Mesothelial cell of epicardium (in vitro differentiated cells): Measurements from ENCODE around the gene CEP295NL. TPM values are rescaled to one million over a fixed set of nuclear protein-coding genes. Genes with fewer than 3 reads are reported as not detected.
"Not testable (repeated sequence)": the region's sequence is repeated elsewhere in the genome, so short reads cannot be mapped to it uniquely, and the experiment has no call there.

Experiments
- DNase-seq, 2 experiments: peaks; one replicate each; pipeline ENCODE4 v3.0.0; 2021; ENCODE audit warnings: low spot score in 2 of 2; ENCODE audit not compliant: unreplicated experiment in 2 of 2
- H3K27ac Mint-ChIP-seq: 2 replicates; pipeline ENCODE4 v1.8.0; 2021; ENCODE audit warnings: mixed read lengths
- H3K27me3 Mint-ChIP-seq: 2 replicates; pipeline ENCODE4 v1.8.0; 2021; ENCODE audit warnings: low read depth, mixed read lengths
- H3K36me3 Mint-ChIP-seq: 2 replicates; pipeline ENCODE4 v1.8.0; 2021; ENCODE audit warnings: mixed read lengths
- H3K4me1 Mint-ChIP-seq: 2 replicates; pipeline ENCODE4 v1.8.0; 2021; ENCODE audit warnings: mixed read lengths
- H3K4me3 Mint-ChIP-seq: 2 replicates; pipeline ENCODE4 v1.8.0; 2021; ENCODE audit warnings: mild to moderate bottlenecking, moderate library complexity, mixed read lengths
- H3K9me3 Mint-ChIP-seq: 2 replicates; pipeline ENCODE4 v1.8.0; 2021; ENCODE audit warnings: mixed read lengths
- total RNA-seq: library from RNA; stranded (reverse); gene quantifications from 3 replicates; pipeline ENCODE4 v1.2.1, GENCODE V29; 2021
- TF ChIP-seq, protein P1 (sequence below): fragments of 200-600 bp; sonication (generic); IDR thresholded peaks from one replicate; pipeline ENCODE4 v1.5.0; 2021; ENCODE audit warnings: antibody characterized with exemption; ENCODE audit not compliant: unreplicated experiment

CEP295NL gene
- total RNA-seq, 1 donor from 2014 or later: 4.2 TPM

DNA sequence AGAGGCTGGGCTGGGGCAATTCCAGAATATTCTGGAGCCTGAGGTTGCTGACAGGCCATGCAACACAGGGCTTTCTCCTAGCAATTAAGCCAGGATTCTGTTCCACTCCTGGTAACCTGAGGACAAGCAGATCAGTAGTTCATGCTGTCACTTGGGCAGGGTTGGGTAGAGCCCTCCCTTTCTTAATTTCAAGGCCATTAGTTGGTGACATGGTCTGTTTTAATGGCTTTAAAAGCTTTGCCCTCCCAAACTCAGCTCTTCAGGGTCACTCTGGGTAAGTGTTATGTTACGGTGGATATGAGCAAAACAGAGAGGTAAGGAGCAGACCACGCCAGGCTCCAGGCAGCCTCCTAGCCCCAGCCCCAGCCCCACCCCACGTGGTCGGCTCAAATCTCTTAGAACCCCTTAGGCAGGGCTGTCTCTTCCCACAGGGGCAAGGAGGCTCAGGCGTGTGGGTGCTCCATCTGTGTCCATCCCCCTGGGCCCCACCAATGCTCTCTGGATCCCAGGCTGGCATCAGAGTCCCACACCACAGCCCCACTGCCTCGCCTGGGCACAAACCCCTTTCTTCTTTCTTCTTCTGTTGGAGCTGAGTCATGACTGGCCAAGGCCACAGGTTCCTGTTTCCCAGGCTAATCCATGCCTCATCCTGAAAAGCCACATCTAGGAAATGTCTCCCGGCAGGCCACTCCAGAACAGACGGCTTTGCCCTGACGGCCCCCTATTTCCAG lies 27.5 kb downstream of the CEP295NL start:
- Mint-ChIP-seq H3K36me3 (peaks cover 21% of the 10 kb centered on the region), H3K27ac (peak overlapping the region; percentile 47), H3K9me3 (peaks cover 4% of the 10 kb centered on the region), H3K4me3 (no peak overlapping the region), H3K4me1 (peaks cover 23% of the 10 kb centered on the region), H3K27me3 (no peaks in the 10 kb centered on the region)
- TF ChIP-seq, protein P1, sequence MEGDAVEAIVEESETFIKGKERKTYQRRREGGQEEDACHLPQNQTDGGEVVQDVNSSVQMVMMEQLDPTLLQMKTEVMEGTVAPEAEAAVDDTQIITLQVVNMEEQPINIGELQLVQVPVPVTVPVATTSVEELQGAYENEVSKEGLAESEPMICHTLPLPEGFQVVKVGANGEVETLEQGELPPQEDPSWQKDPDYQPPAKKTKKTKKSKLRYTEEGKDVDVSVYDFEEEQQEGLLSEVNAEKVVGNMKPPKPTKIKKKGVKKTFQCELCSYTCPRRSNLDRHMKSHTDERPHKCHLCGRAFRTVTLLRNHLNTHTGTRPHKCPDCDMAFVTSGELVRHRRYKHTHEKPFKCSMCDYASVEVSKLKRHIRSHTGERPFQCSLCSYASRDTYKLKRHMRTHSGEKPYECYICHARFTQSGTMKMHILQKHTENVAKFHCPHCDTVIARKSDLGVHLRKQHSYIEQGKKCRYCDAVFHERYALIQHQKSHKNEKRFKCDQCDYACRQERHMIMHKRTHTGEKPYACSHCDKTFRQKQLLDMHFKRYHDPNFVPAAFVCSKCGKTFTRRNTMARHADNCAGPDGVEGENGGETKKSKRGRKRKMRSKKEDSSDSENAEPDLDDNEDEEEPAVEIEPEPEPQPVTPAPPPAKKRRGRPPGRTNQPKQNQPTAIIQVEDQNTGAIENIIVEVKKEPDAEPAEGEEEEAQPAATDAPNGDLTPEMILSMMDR: no peak
- DNase-seq: peak in 1 of 2 experiments; percentile 34

DNA sequence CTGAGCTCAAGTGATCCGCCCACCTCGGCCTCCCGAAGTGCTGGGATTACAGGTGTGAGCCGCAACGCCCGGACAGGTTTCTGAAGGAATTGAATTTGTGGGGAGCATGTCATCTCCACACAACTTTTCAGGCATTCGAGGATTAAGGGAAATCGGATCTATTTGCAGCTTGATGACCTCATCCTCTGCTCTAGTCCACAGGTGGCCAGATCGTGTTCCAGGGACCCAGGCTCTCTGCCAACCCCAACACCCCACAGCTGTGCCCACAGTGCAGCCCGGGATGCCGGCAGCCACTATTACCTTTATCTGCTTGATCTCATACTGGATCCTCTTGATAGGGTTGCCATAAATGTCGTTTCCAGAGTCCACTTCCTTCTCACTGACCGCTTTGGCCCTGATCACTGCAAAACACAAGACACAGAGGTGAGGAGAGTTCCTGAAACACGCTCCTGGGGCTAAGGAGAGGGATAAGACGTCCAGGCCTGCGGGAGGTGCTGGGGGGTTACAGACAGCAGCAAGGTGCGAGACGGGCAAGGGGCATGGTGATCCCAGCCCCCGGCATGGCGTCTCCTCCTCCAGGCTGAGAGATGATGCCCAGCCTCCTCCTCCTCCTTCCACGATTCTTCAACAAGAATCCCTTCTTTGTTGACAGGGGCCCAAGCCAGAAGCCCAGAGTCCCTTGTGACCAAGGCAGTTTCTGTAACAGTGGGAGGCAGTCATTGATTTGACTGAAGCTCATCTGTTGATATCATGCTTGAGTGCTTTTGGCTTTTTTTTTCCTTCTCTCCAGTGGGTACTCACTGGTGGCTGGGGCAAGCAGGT lies 29.3 kb downstream of the CEP295NL start:
- H3K36me3 Mint-ChIP-seq: peaks cover 29% of the 10 kb centered on the region
- H3K4me1 Mint-ChIP-seq: peaks cover 11% of the 10 kb centered on the region
- no peak overlapping the region for H3K4me3 Mint-ChIP-seq
- peaks cover 4% of the 10 kb centered on the region for H3K9me3 Mint-ChIP-seq
- H3K27me3 Mint-ChIP-seq: no peaks in the 10 kb centered on the region
- peak in 1 of 2 experiments; percentile 34 for DNase-seq
- no peak overlapping the region for H3K27ac Mint-ChIP-seq
- TF ChIP-seq, protein P1: no peak

DNA sequence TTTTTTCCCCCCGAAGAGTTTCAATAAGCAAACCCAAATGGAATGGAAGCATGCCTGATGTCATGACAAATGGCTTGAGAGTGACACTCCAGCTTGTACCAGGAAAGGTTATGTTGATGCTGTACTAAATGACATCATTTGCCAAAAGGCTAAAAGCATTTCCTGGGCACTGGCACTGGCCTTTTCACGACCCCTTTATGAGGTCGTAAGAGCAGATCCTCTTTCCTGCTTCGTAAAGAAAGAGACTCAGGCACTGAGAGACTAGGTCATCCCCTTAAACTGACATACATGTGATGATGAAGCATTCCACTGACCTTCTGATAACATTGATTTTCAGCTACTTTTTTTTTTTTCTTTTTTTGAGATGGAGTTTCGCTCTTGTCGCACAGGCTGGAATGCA lies 30.5 kb downstream of the CEP295NL start:
- no peaks in the 10 kb centered on the region for H3K27me3 Mint-ChIP-seq
- peaks cover 4% of the 10 kb centered on the region for H3K9me3 Mint-ChIP-seq
- H3K36me3 Mint-ChIP-seq: peaks cover 33% of the 10 kb centered on the region
- no peak overlapping the region for H3K27ac Mint-ChIP-seq
- H3K4me3 Mint-ChIP-seq: no peak overlapping the region
- H3K4me1 Mint-ChIP-seq: peaks cover 6% of the 10 kb centered on the region
- TF ChIP-seq, protein P1: no peak
- no peak for DNase-seq

DNA sequence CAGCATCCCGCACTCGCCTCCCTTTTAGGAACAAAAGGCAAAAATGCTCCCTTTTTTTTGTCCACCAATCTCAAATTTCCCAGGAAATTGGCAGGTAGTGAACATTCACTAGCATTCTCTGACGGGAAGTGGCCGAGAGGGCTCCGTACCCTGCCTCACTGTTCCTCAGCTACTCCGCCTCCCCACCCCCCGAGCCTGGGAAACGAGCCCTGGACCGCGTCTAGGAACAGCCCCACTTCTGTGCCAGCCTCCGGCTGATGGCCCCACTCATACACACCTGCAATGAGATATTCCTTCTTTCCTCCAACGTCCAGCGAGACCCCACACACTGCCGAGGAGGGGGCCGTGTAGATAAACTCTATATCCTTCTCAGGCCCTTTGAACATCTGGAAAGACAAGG lies 32.4 kb downstream of the CEP295NL start:
- H3K27ac Mint-ChIP-seq: no peak overlapping the region
- TF ChIP-seq, protein P1: no peak
- peaks cover 29% of the 10 kb centered on the region for H3K36me3 Mint-ChIP-seq
- no peaks in the 10 kb centered on the region for H3K9me3 Mint-ChIP-seq
- DNase-seq: no peak
- H3K4me1 Mint-ChIP-seq: no peaks in the 10 kb centered on the region
- H3K4me3 Mint-ChIP-seq: no peak overlapping the region
- no peaks in the 10 kb centered on the region for H3K27me3 Mint-ChIP-seq

DNA sequence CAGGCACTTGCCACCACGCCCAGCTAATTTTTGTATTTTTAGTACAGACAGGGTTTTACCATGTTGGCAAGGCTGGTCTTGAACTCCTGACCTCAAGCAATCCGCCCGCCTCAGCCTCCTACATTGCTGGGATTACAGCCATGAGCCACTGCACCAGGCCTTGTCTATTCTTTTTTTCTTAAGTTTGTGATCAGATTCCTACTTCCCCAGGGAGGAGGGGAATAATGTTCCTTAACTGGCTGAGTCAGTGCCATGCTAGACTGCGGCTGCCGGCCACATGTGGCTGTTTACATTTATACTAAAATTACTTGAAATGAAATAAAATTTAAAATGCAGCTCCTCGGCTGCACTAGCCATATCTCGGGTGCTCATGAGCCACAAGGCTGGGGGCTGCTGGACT lies 34.6 kb downstream of the CEP295NL start:
- no peaks in the 10 kb centered on the region for H3K27me3 Mint-ChIP-seq
- H3K4me1 Mint-ChIP-seq: no peaks in the 10 kb centered on the region
- TF ChIP-seq, protein P1: no peak
- H3K36me3 Mint-ChIP-seq: peaks cover 25% of the 10 kb centered on the region
- no peak overlapping the region for H3K27ac Mint-ChIP-seq
- no peaks in the 10 kb centered on the region for H3K9me3 Mint-ChIP-seq
- no peak overlapping the region for H3K4me3 Mint-ChIP-seq
- DNase-seq: no peak

DNA sequence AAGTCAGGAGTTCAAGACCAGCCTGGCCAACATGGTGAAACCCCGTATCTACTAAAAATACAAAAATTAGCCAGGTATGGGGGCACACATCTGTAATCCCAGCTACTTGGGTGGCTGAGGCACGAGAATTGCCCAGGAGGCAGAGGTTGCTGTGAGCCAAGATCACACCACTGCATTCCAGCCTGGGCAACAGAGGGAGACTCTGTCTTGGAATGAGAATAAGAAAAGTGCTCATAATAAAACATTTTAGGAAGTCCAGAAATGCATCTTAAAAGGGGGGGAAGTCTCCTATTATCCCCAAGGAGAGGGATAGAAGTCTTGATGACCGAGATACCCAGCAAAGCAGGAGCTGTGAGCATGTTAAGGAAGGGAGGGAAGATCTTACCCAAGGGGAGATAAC lies 36.0 kb downstream of the CEP295NL start:
- H3K9me3 Mint-ChIP-seq, DNase-seq, H3K4me1 Mint-ChIP-seq, H3K27ac Mint-ChIP-seq, H3K4me3 Mint-ChIP-seq, H3K27me3 Mint-ChIP-seq: not testable (repeated sequence)
- peaks cover 28% of the 10 kb centered on the region for H3K36me3 Mint-ChIP-seq
